Uterus (tissue), 2 donors: ENCODE measurements around the gene SCUBE1.

ENCODE experiments used
- CTCF ChIP-seq, 4 experiments: fragments of 200-600 bp in 2 of 4; fragments of 450-650 bp in 2 of 4; sonication (generic) in 2 of 4; IDR thresholded peaks; one replicate each; pipeline ENCODE4 v1.5.1; 2016 to 2019; ENCODE audit warnings: antibody characterized with exemption in 4 of 4, mild to moderate bottlenecking in 2 of 4, moderate library complexity in 1 of 4
- POLR2A ChIP-seq, 2 donors: fragments of 450-650 bp; IDR thresholded peaks; one replicate each; pipeline ENCODE4 v1.6.1; 2016; ENCODE audit warnings: antibody characterized with exemption in 2 of 2, mild to moderate bottlenecking in 1 of 2, moderate library complexity in 1 of 2

- no peak for TF ChIP-seq CTCF (IDR thresholded peaks at IDR 0.05)
- TF ChIP-seq POLR2A (IDR thresholded peaks at IDR 0.05): no peak
Measured at GRCh38 chr22:43305806-43306205, 37.4 kb downstream of the SCUBE1 start.
